Immature natural killer cell (primary cell): Measurements from ENCODE around the gene FAM118A. TPM values are rescaled to one million over a fixed set of nuclear protein-coding genes. Genes with fewer than 3 reads are reported as not detected.
"Not testable (repeated sequence)": the region's sequence is repeated elsewhere in the genome, so short reads cannot be mapped to it uniquely, and the experiment has no call there.

Experiments
- DNase-seq, 3 donors: peaks; one replicate each; pipeline ENCODE4 v3.0.0; 2022; ENCODE audit warnings: mixed read lengths in 1 of 3
- H3K27ac Mint-ChIP-seq, 6 donors: one replicate each; pipeline ENCODE4 v1.8.0; 2020; ENCODE audit warnings: mixed read lengths in 6 of 6, mild to moderate bottlenecking in 5 of 6, inconsistent platforms in 4 of 6, moderate library complexity in 3 of 6
- H3K27me3 Mint-ChIP-seq, 3 donors: one replicate each; pipeline ENCODE4 v1.8.0; 2020 to 2021; ENCODE audit warnings: low read depth in 3 of 3, mild to moderate bottlenecking in 3 of 3, mixed read lengths in 3 of 3, moderate library complexity in 3 of 3, inconsistent platforms in 1 of 3
- H3K36me3 Mint-ChIP-seq, 3 donors: one replicate each; pipeline ENCODE4 v1.8.0; 2020; ENCODE audit warnings: mixed read lengths in 3 of 3, inconsistent platforms in 2 of 3, mild to moderate bottlenecking in 2 of 3
- H3K4me1 Mint-ChIP-seq, 2 donors: one replicate each; pipeline ENCODE4 v1.8.0; 2020; ENCODE audit warnings: inconsistent platforms in 2 of 2, mild to moderate bottlenecking in 2 of 2, mixed read lengths in 2 of 2, moderate library complexity in 1 of 2
- H3K4me3 Mint-ChIP-seq, 5 donors: one replicate each; pipeline ENCODE4 v1.8.0; 2020; ENCODE audit warnings: mild to moderate bottlenecking in 5 of 5, mixed read lengths in 5 of 5, inconsistent platforms in 3 of 5, moderate library complexity in 3 of 5
- H3K9me3 Mint-ChIP-seq, 6 donors: one replicate each; pipeline ENCODE4 v1.8.0; 2020; ENCODE audit warnings: mild to moderate bottlenecking in 6 of 6, mixed read lengths in 6 of 6, inconsistent platforms in 4 of 6, moderate library complexity in 3 of 6
- polyA plus RNA-seq, 3 donors: library from polyadenylated mRNA; unstranded; fragments of 300-500 nt; fragmentation: Illumina TruSeq; gene quantifications; one replicate each; pipeline ENCODE4 v1.2.3, GENCODE V29; 2021

FAM118A gene
- polyA plus RNA-seq, 3 donors from 2014 or later, result 10.6 to 33.9 (median 14.7) TPM

DNA sequence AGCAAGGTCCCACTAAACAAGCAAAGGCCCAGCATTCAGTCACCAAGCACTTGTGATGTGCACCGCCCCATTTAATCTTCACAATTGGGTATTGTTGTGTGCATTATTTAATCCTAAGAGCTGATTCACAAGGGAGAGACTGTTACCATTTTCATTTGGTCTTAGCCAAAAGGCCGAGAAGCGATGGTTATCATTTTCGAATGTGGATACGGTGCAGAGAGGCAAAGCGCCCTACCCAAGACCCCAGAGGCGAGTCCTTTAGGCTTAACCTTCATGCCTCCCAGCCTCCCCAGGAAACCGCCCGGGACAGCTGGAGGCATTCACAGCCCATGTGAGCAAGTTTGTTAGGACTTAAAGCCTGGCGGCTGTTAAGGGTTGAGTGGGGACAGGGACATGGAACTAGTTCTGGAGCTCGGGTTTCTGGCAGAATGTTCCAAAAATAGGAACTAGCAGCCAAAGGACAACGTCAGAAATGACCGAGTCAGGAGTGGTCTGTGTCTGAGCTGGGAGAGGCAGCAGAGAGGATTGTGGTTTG lies 38.0 kb upstream of the FAM118A start:
- H3K36me3 Mint-ChIP-seq, result no peaks in the 10 kb centered on the region

DNA sequence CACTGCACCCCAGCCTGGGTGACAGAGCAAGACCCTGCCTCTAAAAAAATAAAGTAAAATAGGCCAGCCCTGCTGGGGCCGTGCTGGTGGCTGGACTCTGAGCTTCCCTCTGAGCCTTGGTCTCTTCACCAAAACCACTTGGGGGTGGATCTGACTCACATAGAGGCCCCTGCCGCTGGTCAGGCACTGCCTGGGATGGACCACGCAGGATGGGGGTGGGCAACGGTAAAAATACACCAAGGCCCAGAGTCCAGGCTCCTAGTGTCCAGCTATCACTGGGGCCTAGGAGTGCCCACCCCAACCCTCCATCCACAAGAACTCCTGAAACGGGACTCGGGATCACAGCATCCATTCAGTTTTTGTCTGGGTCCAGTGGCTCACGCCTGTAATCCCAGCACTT lies 37.2 kb upstream of the FAM118A start:
- no peak for DNase-seq
- H3K27ac Mint-ChIP-seq, result no peak overlapping the region
- no peaks in the 10 kb centered on the region for H3K36me3 Mint-ChIP-seq
- H3K4me3 Mint-ChIP-seq, result no peak overlapping the region
- H3K27me3 Mint-ChIP-seq, result peaks cover 2 to 24% (median 15%) of the 10 kb centered on the region in 3 donors
- H3K4me1 Mint-ChIP-seq, result peaks cover 9 to 13% of the 10 kb centered on the region in 2 donors
- no peaks in the 10 kb centered on the region for H3K9me3 Mint-ChIP-seq

More for the DNA sequence above, 38.0 kb upstream of the FAM118A start:
- H3K9me3 Mint-ChIP-seq, result no peaks in the 10 kb centered on the region
- peaks cover 2 to 26% (median 15%) of the 10 kb centered on the region in 3 donors for H3K27me3 Mint-ChIP-seq
- no peak overlapping the region for H3K4me3 Mint-ChIP-seq
- peaks cover 9 to 13% of the 10 kb centered on the region in 2 donors for H3K4me1 Mint-ChIP-seq
- H3K27ac Mint-ChIP-seq, result no peak overlapping the region
- DNase-seq, result no peak

DNA sequence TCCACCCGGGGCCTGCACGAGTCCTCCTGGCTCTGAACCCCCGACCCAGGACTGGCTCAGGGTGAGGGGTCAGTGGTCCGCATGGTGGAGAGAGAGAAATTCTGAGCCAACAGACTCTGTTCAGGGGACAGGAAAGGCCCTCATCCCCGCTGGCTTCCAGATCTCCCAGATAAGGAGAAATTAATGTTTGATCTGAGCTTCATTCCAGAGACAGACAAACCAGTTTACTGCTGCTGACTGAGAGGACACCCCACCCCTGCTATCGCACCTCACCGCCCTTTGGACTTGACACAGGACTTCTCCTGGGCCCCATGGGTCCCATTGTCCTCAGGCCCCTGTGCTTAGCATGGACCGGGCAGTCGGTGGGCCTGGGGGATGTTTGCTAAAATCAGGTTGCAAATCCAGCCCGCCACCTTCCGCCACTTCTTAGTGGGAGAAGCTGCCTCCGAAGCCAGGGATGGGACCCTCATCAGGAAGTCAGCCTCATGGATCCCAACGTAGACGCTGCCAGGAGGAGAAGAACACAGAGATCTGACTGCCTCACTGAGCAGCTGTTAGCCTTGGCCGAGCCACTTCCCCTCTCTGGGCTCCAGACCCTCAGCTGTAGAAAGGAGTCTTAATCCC lies 36.2 kb upstream of the FAM118A start:
- Mint-ChIP-seq H3K36me3 (no peaks in the 10 kb centered on the region), H3K27ac (no peak overlapping the region), H3K9me3 (no peaks in the 10 kb centered on the region), H3K4me3 (no peak overlapping the region), H3K4me1 (peaks cover 9 to 13% of the 10 kb centered on the region in 2 donors), H3K27me3 (peaks cover 4 to 24% (median 17%) of the 10 kb centered on the region in 3 donors)
- no peak for DNase-seq

DNA sequence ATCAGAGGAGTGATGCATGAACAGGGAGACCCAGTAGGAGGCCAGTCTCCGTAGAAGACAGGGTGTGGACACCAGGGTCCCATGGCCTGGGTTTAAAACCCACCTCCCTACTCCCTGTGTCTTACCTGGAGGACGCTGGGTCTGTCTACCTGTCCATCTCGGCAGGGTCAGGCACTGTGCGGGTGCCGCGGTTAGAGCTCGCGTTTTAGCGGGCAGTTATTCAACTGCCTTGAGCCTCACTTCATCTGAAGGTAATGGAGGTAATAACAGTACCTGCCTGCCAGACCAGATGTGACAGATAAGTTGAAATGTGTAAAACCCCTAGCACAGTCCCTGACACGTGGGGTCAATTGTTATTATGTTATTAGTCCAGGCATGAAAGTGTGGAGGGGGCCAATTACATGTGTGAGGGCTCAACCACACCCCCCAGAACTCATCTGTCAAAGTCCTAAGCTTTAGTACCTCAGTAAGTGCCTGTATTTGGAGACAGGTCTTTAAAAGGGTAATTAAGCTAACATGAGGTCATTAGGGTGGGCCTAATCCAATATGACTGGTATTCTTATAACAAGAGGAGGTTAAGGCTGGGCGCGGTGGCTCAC lies 33.1 kb upstream of the FAM118A start:
- H3K36me3 Mint-ChIP-seq, result no peaks in the 10 kb centered on the region
- H3K4me1 Mint-ChIP-seq, result no peaks in the 10 kb centered on the region
- no peak for DNase-seq
- no peak overlapping the region for H3K27ac Mint-ChIP-seq
- no peak overlapping the region for H3K4me3 Mint-ChIP-seq
- H3K27me3 Mint-ChIP-seq, result peaks cover 4 to 12% (median 11%) of the 10 kb centered on the region in 3 donors
- no peaks in the 10 kb centered on the region for H3K9me3 Mint-ChIP-seq

DNA sequence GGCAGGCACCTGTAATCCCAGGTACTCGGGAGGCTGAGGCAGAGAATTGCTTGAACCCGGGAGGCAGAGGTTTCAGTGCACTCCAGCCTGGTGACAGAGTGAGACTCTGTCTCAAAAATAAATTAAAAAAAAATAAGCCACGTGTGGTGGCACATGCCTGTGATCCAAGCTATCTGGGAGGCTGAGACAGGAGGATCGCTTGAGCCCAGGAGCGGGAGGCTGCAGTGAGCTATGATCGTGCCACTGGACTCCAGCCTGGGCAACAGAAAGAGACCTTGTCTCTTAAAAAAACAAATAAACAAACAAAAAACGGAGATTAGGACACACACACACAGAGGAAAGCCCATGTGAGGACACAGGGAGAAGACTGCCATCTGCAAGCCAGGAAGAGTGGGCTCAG lies 32.0 kb upstream of the FAM118A start:
- H3K36me3 Mint-ChIP-seq, H3K4me3 Mint-ChIP-seq, H3K9me3 Mint-ChIP-seq, DNase-seq, H3K4me1 Mint-ChIP-seq, H3K27ac Mint-ChIP-seq: not testable (repeated sequence)
- H3K27me3 Mint-ChIP-seq, result peaks cover 4 to 13% (median 13%) of the 10 kb centered on the region in 3 donors

DNA sequence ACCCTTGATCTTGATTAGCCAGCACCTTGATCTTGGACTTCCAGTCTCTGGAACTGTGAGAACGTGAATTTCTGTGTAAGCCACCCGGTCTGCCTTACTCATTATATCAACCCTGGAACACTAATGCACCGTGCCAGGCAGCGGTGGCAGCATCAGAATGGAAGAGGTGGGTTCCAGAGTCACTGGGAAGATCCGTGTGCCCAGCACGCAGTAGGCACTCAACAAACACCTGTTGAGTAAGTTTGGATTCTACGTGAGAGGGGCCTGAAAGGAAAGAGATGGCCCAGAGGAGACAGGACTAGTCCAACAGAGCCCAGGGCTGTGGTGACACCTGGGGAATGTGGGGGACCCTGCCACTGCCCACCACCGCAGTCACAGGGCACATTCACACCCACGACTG lies 31.6 kb upstream of the FAM118A start:
- no peak overlapping the region for H3K4me3 Mint-ChIP-seq
- no peaks in the 10 kb centered on the region for H3K9me3 Mint-ChIP-seq
- no peak overlapping the region for H3K27ac Mint-ChIP-seq
- no peak for DNase-seq
- H3K4me1 Mint-ChIP-seq, result no peaks in the 10 kb centered on the region
- H3K36me3 Mint-ChIP-seq, result no peaks in the 10 kb centered on the region
- peaks cover 5 to 13% (median 13%) of the 10 kb centered on the region in 3 donors for H3K27me3 Mint-ChIP-seq

DNA sequence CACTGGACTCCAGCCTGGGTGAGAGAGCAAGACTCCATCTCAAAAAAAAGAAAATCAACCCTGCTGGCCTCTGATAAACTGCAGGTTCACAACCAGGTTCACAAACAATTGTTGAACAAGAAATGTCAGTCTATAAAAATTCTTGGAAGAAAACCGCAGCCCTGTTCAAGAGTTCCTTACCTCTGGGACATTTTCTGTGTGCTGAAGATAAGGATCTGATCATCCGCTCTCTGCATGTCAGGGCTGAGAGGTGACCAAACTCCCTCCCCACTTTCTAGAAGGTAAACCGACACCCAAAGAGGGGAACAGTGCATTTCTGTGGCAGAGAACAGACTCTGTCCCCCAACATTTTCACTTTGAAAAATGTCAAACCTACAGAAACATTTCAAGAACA lies 29.1 kb upstream of the FAM118A start:
- Mint-ChIP-seq H3K27ac (no peak overlapping the region), H3K9me3 (no peaks in the 10 kb centered on the region), H3K4me1 (no peaks in the 10 kb centered on the region), H3K4me3 (no peak overlapping the region), H3K36me3 (no peaks in the 10 kb centered on the region), H3K27me3 (peaks cover 8 to 16% (median 10%) of the 10 kb centered on the region in 3 donors)
- DNase-seq, result no peak

DNA sequence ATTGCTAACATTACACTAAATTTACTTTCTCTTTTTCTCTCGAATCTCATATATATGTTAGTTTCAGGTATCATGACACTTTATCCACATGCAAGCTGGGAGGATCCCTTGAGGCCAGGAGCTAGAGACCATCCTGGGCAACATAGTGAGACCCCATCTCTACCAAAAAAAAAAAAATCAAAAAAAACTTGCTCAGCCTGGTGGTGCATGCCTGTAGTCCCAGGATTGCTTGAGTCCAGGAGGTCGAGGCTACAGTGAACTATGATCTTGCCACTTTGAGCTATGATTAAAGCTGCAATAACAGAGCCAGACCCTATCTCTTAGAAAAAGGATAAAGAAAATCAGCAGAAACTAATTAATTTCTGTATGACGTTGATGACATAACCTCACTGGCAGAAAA lies 28.7 kb upstream of the FAM118A start:
- H3K27me3 Mint-ChIP-seq, result peaks cover 8 to 19% (median 10%) of the 10 kb centered on the region in 3 donors
- no peak for DNase-seq
- no peak overlapping the region for H3K4me3 Mint-ChIP-seq
- H3K36me3 Mint-ChIP-seq, result no peaks in the 10 kb centered on the region
- H3K27ac Mint-ChIP-seq, result no peak overlapping the region
- H3K9me3 Mint-ChIP-seq, result no peaks in the 10 kb centered on the region
- H3K4me1 Mint-ChIP-seq, result no peaks in the 10 kb centered on the region

DNA sequence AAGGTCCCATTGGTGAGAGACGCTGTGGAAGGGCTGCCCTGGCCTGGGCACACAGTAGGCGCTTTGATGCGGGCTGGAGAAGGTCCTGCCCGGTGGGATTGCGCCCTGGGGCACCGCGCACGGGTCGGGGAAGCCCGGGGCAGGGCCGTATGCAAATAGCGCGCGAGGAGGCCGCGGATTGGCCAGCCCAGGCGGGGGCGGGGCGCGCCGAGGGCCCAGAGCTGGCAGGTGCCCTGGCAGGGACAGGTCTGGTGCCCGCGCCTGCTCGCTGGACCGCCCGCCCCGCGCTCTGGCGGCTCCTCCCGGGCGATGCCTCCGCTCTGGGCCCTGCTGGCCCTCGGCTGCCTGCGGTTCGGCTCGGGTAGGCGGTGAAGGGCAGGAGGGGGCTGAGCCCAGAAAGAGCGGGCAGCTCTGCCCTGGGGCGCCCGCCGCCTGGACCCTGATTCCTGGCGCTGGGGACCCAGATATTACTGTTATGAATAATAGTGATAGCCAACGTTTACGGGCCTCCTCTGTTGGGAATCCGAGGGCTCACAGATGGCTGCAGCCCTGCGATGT lies 24.9 kb upstream of the FAM118A start, which contains the start of gene UPK3A:
UPK3A (plus strand) TSS at position 245 of the 558 bp plus-strand sequence; CDS start at position 310, 65 bp downstream.
- Mint-ChIP-seq H3K9me3 (no peaks in the 10 kb centered on the region), H3K27ac (no peak within 1 kb of the TSS), H3K4me1 (no peaks in the 10 kb centered on the region), H3K4me3 (peak within 1 kb of the TSS in 1 of 5 donors; percentile 13), H3K36me3 (no peaks in the 10 kb centered on the region), H3K27me3 (peaks cover 17 to 28% (median 18%) of the 10 kb centered on the region in 3 donors)
- DNase-seq, result no peak

DNA sequence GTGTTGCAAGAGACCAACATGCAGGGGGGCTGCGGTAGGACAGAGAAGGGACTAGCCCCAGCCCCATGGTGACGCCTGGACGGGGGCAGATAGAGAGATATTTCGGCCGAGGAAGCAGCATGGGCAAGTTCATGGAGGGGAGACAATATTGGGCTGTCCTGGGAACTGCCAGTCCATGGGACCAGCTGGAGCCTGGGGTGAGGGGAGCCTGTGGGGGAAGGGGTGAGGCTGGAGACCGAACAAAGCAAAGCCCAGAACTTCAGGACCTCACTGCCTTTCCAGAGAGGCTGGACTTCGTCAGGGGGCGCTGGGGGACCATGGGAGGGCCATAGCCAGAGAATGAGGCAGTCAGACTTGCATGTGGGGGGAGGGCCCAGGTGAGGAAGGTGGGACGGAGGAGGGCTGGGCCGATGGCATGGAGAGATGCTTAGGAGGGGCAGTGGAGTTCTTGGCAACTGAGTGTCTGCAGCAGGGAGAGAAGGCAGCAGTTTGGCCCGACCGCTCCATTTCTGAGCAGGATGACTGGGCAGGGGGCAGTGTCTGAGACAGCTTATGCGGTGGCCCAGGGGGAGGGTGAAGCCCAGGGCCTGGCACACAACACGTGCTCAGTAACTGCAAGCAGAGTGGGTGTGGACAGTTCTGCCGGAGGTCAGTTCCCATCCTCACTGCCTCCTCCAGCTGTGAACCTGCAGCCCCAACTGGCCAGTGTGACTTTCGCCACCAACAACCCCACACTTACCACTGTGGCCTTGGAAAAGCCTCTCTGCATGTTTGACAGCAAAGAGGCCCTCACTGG lies 24.3 kb upstream of the FAM118A start:
- no peak overlapping the region for H3K4me3 Mint-ChIP-seq
- H3K9me3 Mint-ChIP-seq, result no peaks in the 10 kb centered on the region
- H3K27me3 Mint-ChIP-seq, result peaks cover 17 to 28% (median 18%) of the 10 kb centered on the region in 3 donors
- no peak for DNase-seq
- H3K4me1 Mint-ChIP-seq, result no peaks in the 10 kb centered on the region
- no peaks in the 10 kb centered on the region for H3K36me3 Mint-ChIP-seq
- no peak overlapping the region for H3K27ac Mint-ChIP-seq

DNA sequence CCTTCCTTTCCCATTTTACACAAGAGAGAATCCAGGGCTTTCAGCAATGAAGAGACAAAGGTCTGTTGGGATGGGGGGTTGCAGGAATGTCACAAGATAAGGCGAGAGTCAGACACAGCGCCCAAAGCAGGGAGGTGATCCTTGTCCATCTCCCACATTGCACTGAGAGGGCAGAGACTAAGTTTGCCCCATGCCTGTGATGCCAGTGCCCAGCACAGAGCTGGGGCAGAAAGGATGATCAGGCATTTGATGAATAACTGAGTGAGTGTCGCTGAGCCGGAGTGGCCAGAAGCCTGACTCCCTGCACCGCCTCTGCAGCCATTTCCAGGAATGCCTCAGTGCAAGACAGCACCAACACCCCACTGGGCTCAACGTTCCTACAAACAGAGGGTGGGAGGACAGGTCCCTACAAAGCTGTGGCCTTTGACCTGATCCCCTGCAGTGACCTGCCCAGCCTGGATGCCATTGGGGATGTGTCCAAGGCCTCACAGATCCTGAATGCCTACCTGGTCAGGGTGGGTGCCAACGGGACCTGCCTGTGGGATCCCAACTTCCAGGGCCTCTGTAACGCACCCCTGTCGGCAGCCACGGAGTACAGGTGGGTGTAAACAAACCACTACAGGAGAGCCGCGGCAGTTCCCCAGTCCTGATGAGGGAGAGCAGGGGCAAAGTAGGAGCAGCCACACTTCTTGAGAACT lies 22.7 kb upstream of the FAM118A start:
- Mint-ChIP-seq H3K9me3 (no peaks in the 10 kb centered on the region), H3K27ac (no peak overlapping the region), H3K36me3 (no peaks in the 10 kb centered on the region), H3K4me1 (no peaks in the 10 kb centered on the region), H3K4me3 (no peak overlapping the region), H3K27me3 (peaks cover 10 to 26% (median 17%) of the 10 kb centered on the region in 3 donors)
- no peak for DNase-seq

DNA sequence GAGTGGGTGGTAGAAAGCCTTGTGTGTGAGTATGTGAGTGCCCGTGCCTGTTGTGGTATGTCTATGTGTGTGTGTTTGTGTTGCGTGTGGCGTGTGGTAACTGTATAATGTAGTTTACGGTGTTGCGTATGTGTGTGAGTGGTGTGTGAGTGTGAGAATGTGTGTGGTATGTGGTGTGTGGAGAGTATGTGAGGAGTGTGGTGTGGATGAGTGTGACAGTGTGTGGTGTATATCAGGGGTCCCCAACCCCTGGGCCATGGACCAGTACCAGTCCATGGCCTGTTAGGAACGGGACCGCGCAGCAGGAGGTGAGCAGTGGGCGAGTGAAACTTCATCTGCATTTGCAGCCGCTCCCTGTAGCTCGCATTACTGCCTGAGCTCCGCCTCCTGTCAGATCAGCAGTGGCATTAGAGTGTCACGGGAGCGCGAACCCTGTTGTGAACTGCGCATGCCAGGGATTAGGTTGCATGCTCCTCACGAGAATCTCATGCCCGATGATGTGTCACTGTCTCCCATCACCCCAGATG lies 19.3 kb upstream of the FAM118A start:
- no peaks in the 10 kb centered on the region for H3K4me1 Mint-ChIP-seq
- H3K9me3 Mint-ChIP-seq, result no peaks in the 10 kb centered on the region
- H3K27me3 Mint-ChIP-seq, result peaks cover 12 to 25% (median 20%) of the 10 kb centered on the region in 3 donors
- no peak for DNase-seq
- no peak overlapping the region for H3K27ac Mint-ChIP-seq
- H3K36me3 Mint-ChIP-seq, result no peaks in the 10 kb centered on the region
- H3K4me3 Mint-ChIP-seq, result no peak overlapping the region
